IMR-90 (cell line): ENCODE results near the gene CCSER1. TPM values are rescaled to one million over a fixed set of nuclear protein-coding genes. Genes with fewer than 3 reads are reported as not detected.

Experiments used
- ATAC-seq: fragments of 200-7000 bp; cut with Tn5 transposase; 2 replicates; pipeline ENCODE4 v1.9.1; 2020; ENCODE audit warnings: low read depth, mild to moderate bottlenecking, moderate library complexity
- BruUV-seq: library from RNA; stranded (reverse); fragments of 400-500 nt; replicated peaks from 2 replicates; lab custom pipeline; 2021; lab: Mats Ljungman, UMichigan
- CTCF ChIA-PET: fragments of 300-600 bp; formaldehyde crosslinking; extraction: SDS; loops from one replicate; lab custom pipeline; 2021; ENCODE audit warnings: antibody characterized with exemption; lab: Yijun Ruan, JAX
- POLR2A ChIA-PET: fragments of 300-600 bp; sonication (Branson Sonifier 250); formaldehyde crosslinking; loops from one replicate; lab custom pipeline; 2022; ENCODE audit warnings: antibody characterized with exemption; ENCODE audit not compliant: unreplicated experiment; lab: Charles Lee
- DNase-seq: peaks from one replicate; pipeline ENCODE4 v3.0.0; 2013
- H2AFZ ChIP-seq: replicated peaks from 2 replicates; pipeline ENCODE3; 2013; ENCODE audit warnings: low read length, mild to moderate bottlenecking; ENCODE audit not compliant: poor library complexity
- H2AK5ac ChIP-seq: 2 replicates; pipeline ENCODE4 v1.6.1; 2013; ENCODE audit warnings: low read depth, low read length, inconsistent platforms
- H2AK9ac ChIP-seq: replicated peaks from 2 replicates; pipeline ENCODE3; 2013; ENCODE audit warnings: mild to moderate bottlenecking, low read depth, low read length, moderate library complexity; ENCODE audit not compliant: poor library complexity
- H2BK120ac ChIP-seq: 2 replicates; pipeline ENCODE4 v1.6.1; 2013; ENCODE audit warnings: low read depth, low read length, inconsistent platforms
- H2BK15ac ChIP-seq: 3 replicates; pipeline ENCODE4 v1.6.1; 2013; ENCODE audit warnings: low read depth, low read length, inconsistent platforms
- H2BK20ac ChIP-seq: 2 replicates; pipeline ENCODE4 v1.6.1; 2013; ENCODE audit warnings: low read depth, mild to moderate bottlenecking, inconsistent platforms, low read length, moderate library complexity
- H2BK5ac ChIP-seq: 2 replicates; pipeline ENCODE4 v1.6.1; 2013; ENCODE audit warnings: mild to moderate bottlenecking, low read depth, low read length, inconsistent platforms; ENCODE audit not compliant: poor library complexity, severe bottlenecking
- H3K14ac ChIP-seq: replicated peaks from 2 replicates; pipeline ENCODE4 v1.6.1; 2013; ENCODE audit warnings: low read depth, low read length, inconsistent platforms
- H3K18ac ChIP-seq: 2 replicates; pipeline ENCODE4 v1.6.1; 2013; ENCODE audit warnings: low read depth, low read length, control low read depth
- H3K23ac ChIP-seq: 2 replicates; pipeline ENCODE4 v1.6.1; 2013; ENCODE audit warnings: low read depth, low read length, inconsistent platforms
- H3K27ac ChIP-seq: 2 replicates; pipeline ENCODE4 v1.5.1; 2013; ENCODE audit warnings: mild to moderate bottlenecking, control low read depth, low read length; ENCODE audit not compliant: insufficient read depth
- H3K27me3 ChIP-seq: 2 replicates; pipeline ENCODE4 v1.6.1; 2013; ENCODE audit warnings: low read length; ENCODE audit not compliant: control insufficient read depth, insufficient read depth
- H3K36me3 ChIP-seq: 2 replicates; pipeline ENCODE4 v1.6.1; 2013; ENCODE audit warnings: low read length, mixed read lengths; ENCODE audit not compliant: control insufficient read depth, insufficient read depth
- H3K4ac ChIP-seq: 2 replicates; pipeline ENCODE4 v1.6.1; 2013; ENCODE audit warnings: low read depth, low read length, inconsistent platforms
- H3K4me1 ChIP-seq: 2 replicates; pipeline ENCODE4 v1.6.1; 2013; ENCODE audit warnings: low read length, mixed read lengths; ENCODE audit not compliant: control insufficient read depth, insufficient read depth
- H3K4me2 ChIP-seq: 2 replicates; pipeline ENCODE4 v1.6.1; 2013; ENCODE audit warnings: low read depth, mild to moderate bottlenecking, control low read depth, low read length, moderate library complexity
- H3K4me3 ChIP-seq: 2 replicates; pipeline ENCODE4 v1.5.1; 2013; ENCODE audit warnings: low read depth, mild to moderate bottlenecking, control low read depth, low read length, moderate library complexity; ENCODE audit not compliant: insufficient read depth
- H3K56ac ChIP-seq: 2 replicates; pipeline ENCODE4 v1.6.1; 2013; ENCODE audit warnings: low read length, inconsistent platforms; ENCODE audit not compliant: insufficient read depth; ENCODE audit errors: extremely low read depth
- H3K79me1 ChIP-seq, 2 experiments: 2 replicates each; pipeline ENCODE4 v1.6.1; 2013; ENCODE audit warnings: low read length in 2 of 2, inconsistent platforms in 1 of 2, low read depth in 1 of 2
- H3K9ac ChIP-seq: 2 replicates; pipeline ENCODE4 v1.6.1; 2013; ENCODE audit warnings: low read depth, low read length, control low read depth
- H3K9me1 ChIP-seq: 2 replicates; pipeline ENCODE4 v1.6.1; 2013; ENCODE audit warnings: low read length, inconsistent platforms; ENCODE audit not compliant: insufficient read depth
- H3K9me3 ChIP-seq: 2 replicates; pipeline ENCODE4 v1.6.1; 2013; ENCODE audit warnings: low read length; ENCODE audit not compliant: control insufficient read depth, insufficient read depth
- H4K20me1 ChIP-seq: 2 replicates; pipeline ENCODE4 v1.6.1; 2013; ENCODE audit warnings: low read length, inconsistent platforms; ENCODE audit not compliant: insufficient read depth
- H4K5ac ChIP-seq: 2 replicates; pipeline ENCODE4 v1.6.1; 2013; ENCODE audit warnings: mild to moderate bottlenecking, low read depth, low read length, control low read depth
- H4K8ac ChIP-seq, 2 experiments: 2 replicates each; pipeline ENCODE4 v1.6.1; 2013; ENCODE audit warnings: low read depth in 2 of 2, low read length in 2 of 2, control low read depth in 1 of 2, inconsistent platforms in 1 of 2
- H4K91ac ChIP-seq: 2 replicates; pipeline ENCODE4 v1.6.1; 2013; ENCODE audit warnings: low read depth, low read length, inconsistent platforms; ENCODE audit not compliant: insufficient read depth
- MAZ ChIP-seq: IDR thresholded peaks from 2 replicates; pipeline ENCODE4 v1.6.1; 2012; ENCODE audit warnings: low read depth, mild to moderate bottlenecking, low read length, improper control_type of control experiment, moderate library complexity, borderline replicate concordance
- NFE2L2 ChIP-seq: fragments of 150-350 bp; IDR thresholded peaks from 2 replicates; pipeline ENCODE4 v1.6.1; 2016; ENCODE audit warnings: low read depth, mild to moderate bottlenecking, low read length
- POLR2A ChIP-seq: IDR thresholded peaks from 2 replicates; pipeline ENCODE4 v1.6.1; 2012; ENCODE audit warnings: mild to moderate bottlenecking, low read depth, low read length
- RAD21 ChIP-seq: IDR thresholded peaks from 2 replicates; pipeline ENCODE4 v1.6.1; 2012; ENCODE audit warnings: low read length, improper control_type of control experiment
- SMC3 ChIP-seq: fragments of 150-350 bp; IDR thresholded peaks from 2 replicates; pipeline ENCODE4 v1.6.1; 2016; ENCODE audit warnings: low read depth, mild to moderate bottlenecking, antibody characterized with exemption, low read length, moderate library complexity
- dilution Hi-C: fragments of 300-500 bp; cut with HindIII; formaldehyde crosslinking; loops from one replicate; pipeline ENCODE4 v1.14.3; 2018; ENCODE audit warnings: low sequenced_read_pairs; ENCODE audit not compliant: unreplicated experiment
- in situ Hi-C: fragments of 300-500 bp; cut with MboI; formaldehyde crosslinking; loops from 3 replicates; pipeline ENCODE4 v1.14.3; 2019; ENCODE audit warnings: low sequenced_read_pairs, inconsistent platforms, mixed read lengths
- intact Hi-C: fragments of 100-400 bp; cut with micrococcal nuclease; formaldehyde crosslinking; loops from 2 replicates; pipeline ENCODE4 v1.10.0; 2022
- polyA plus RNA-seq, 3 experiments: library from polyadenylated mRNA; depleted of rRNA; stranded (reverse); fragments of >200 nt; gene quantifications; 2 replicates each; pipeline ENCODE4 v1.2.3, GENCODE V29; 2012; ENCODE audit warnings: low replicate concordance in 1 of 3
- total RNA-seq: library from RNA; depleted of rRNA; stranded (reverse); fragments of >200 nt; gene quantifications from 2 replicates; pipeline ENCODE4 v1.2.3, GENCODE V29; 2012
- TF ChIP-seq, protein P1 (sequence below): fragments of 150-350 bp; IDR thresholded peaks from 2 replicates; pipeline ENCODE4 v1.6.1; 2016; ENCODE audit warnings: low read depth, mild to moderate bottlenecking, low read length, moderate library complexity, borderline replicate concordance

The CCSER1 gene
- total and polyA plus RNA-seq, 2 of the 4 experiments (the other 2 are of a cell fraction) = not detected

- no peak overlapping the region for H3K14ac ChIP-seq
Observed at GRCh38 chr4:90845777-90846176, 718.6 kb downstream of the CCSER1 start.

More at GRCh38 chr4:90845777-90846176, 718.6 kb downstream of the CCSER1 start:
- Histone ChIP-seq H3K9ac (no peak overlapping the region), H3K27me3 (no peaks in the 10 kb centered on the region), H4K91ac (no peak overlapping the region), H4K5ac (no peak overlapping the region), H3K4me1 (no peaks in the 10 kb centered on the region), H4K8ac (no peak overlapping the region), H3K18ac (no peak overlapping the region), H2BK5ac (no peak overlapping the region), H2BK15ac (no peak overlapping the region), H3K27ac (no peak overlapping the region), H2AFZ (no peak overlapping the region), H3K9me1 (no peaks in the 10 kb centered on the region), H2AK9ac (no peak overlapping the region), H3K56ac (no peak overlapping the region), H2BK20ac (no peak overlapping the region), H4K20me1 (no peaks in the 10 kb centered on the region), H3K4me2 (no peak overlapping the region), H3K4me3 (no peak overlapping the region), H3K4ac (no peak overlapping the region), H2AK5ac (no peak overlapping the region), H3K36me3 (no peaks in the 10 kb centered on the region), H3K23ac (no peak overlapping the region), H2BK120ac (no peak overlapping the region), H3K9me3 (peaks cover 2% of the 10 kb centered on the region; the same call in 1 of the 2 replicates), H3K79me1 (no peaks in the 10 kb centered on the region)
- POLR2A ChIA-PET = no interaction called here
- BruUV-seq = no TSS peak
- intact Hi-C loops (no loop called here), in situ Hi-C loops (no loop called here), dilution Hi-C loops (no loop called here)
- ATAC-seq (no peak), DNase-seq (no peak)
- TF ChIP-seq SMC3 (no peak), POLR2A (no peak), NFE2L2 (peak; percentile 69; the same call in 1 of the 2 replicates), MAZ (no peak), RAD21 (no peak)
- TF ChIP-seq, protein P1, sequence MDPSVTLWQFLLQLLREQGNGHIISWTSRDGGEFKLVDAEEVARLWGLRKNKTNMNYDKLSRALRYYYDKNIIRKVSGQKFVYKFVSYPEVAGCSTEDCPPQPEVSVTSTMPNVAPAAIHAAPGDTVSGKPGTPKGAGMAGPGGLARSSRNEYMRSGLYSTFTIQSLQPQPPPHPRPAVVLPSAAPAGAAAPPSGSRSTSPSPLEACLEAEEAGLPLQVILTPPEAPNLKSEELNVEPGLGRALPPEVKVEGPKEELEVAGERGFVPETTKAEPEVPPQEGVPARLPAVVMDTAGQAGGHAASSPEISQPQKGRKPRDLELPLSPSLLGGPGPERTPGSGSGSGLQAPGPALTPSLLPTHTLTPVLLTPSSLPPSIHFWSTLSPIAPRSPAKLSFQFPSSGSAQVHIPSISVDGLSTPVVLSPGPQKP = no peak
- CTCF ChIA-PET = no interaction called here
